Endothelial cell of umbilical vein (primary cell): ENCODE measurements around the gene PHF23. TPM values are rescaled to one million over a fixed set of nuclear protein-coding genes. Genes with fewer than 3 reads are reported as not detected.

Experiments used
- BruUV-seq: library from RNA; stranded (reverse); fragments of 400-500 nt; replicated peaks from 2 replicates; lab custom pipeline; 2021; lab: Mats Ljungman, UMichigan
- CTCF ChIA-PET: fragments of 300-600, 350-600 bp; sonication (Branson Sonifier 250); formaldehyde crosslinking; loops from one replicate; lab custom pipeline; 2021; ENCODE audit warnings: antibody characterized with exemption, inconsistent platforms; lab: Charles Lee
- POLR2A ChIA-PET: fragments of 300-600, 350-600 bp; sonication (Branson Sonifier 250); formaldehyde crosslinking; loops from one replicate; lab custom pipeline; 2021; ENCODE audit warnings: antibody characterized with exemption, inconsistent platforms; lab: Charles Lee
- DNase-seq: peaks from one replicate; pipeline ENCODE4 v3.0.0-alpha.2; 2011; ENCODE audit warnings: low read depth, low spot score
- FAIRE-seq: peaks from 2 replicates; lab custom pipeline; 2011; peaks lifted over from hg19 to GRCh38; lab: Jason Lieb, UNC
- H2AFZ ChIP-seq: 2 replicates; pipeline ENCODE4 v1.6.0; 2012; ENCODE audit warnings: low read depth, low read length, control low read depth, inconsistent platforms
- H3K27ac ChIP-seq: 2 replicates; pipeline ENCODE4 v1.5.1; 2011; ENCODE audit warnings: low read depth, mild to moderate bottlenecking, control low read depth, low read length, moderate library complexity; ENCODE audit not compliant: insufficient read depth
- H3K27me3 ChIP-seq, 2 experiments: 2 replicates each; pipeline versions ENCODE4 v1.6.0 to v1.6.1; 2011; ENCODE audit warnings: low read length in 2 of 2, mixed read lengths in 1 of 2; ENCODE audit not compliant: control insufficient read depth in 2 of 2, insufficient read depth in 2 of 2
- H3K36me3 ChIP-seq, 2 experiments: 2 replicates in 1 of 2; 3 replicates in 1 of 2; pipeline ENCODE4 v1.5.1; 2011; ENCODE audit warnings: low read length in 2 of 2, mild to moderate bottlenecking in 1 of 2, moderate library complexity in 1 of 2; ENCODE audit not compliant: control insufficient read depth in 2 of 2, insufficient read depth in 2 of 2; ENCODE audit errors: extremely low read depth in 1 of 2
- H3K4me1 ChIP-seq: 3 replicates; pipeline ENCODE4 v1.5.1; 2011; ENCODE audit warnings: mild to moderate bottlenecking, low read length; ENCODE audit not compliant: control insufficient read depth, insufficient read depth; ENCODE audit errors: extremely low read depth
- H3K4me2 ChIP-seq: 2 replicates; pipeline ENCODE4 v1.6.1; 2011; ENCODE audit warnings: low read length, control low read depth, mixed read lengths; ENCODE audit not compliant: insufficient read depth
- H3K4me3 ChIP-seq, 3 experiments: fragments of 200-600 bp in 1 of 3; sonication (generic), shearing (Covaris generic) in 1 of 3; replicated peaks in 1 of 3; 2 replicates each; pipeline ENCODE4 v1.5.1; 2011 to 2016; ENCODE audit warnings: control low read depth in 3 of 3, low read length in 3 of 3, mild to moderate bottlenecking in 2 of 3, inconsistent platforms in 1 of 3, low read depth in 1 of 3, moderate library complexity in 1 of 3; ENCODE audit not compliant: insufficient read depth in 1 of 3
- H3K79me2 ChIP-seq: 2 replicates; pipeline ENCODE4 v1.6.0; 2012; ENCODE audit warnings: low read length, inconsistent platforms; ENCODE audit not compliant: control insufficient read depth, insufficient read depth
- H3K9ac ChIP-seq: replicated peaks from 2 replicates; pipeline ENCODE3; 2011; ENCODE audit warnings: low read length, control low read depth; ENCODE audit not compliant: insufficient read depth; ENCODE audit errors: extremely low read depth
- H3K9me1 ChIP-seq: replicated peaks from 3 replicates; pipeline ENCODE4 v1.6.0; 2011; ENCODE audit warnings: mild to moderate bottlenecking, low read length; ENCODE audit not compliant: control insufficient read depth, insufficient read depth; ENCODE audit errors: extremely low read depth
- H3K9me3 ChIP-seq: replicated peaks from 2 replicates; pipeline ENCODE4 v1.5.1; 2012; ENCODE audit warnings: low read length, inconsistent platforms; ENCODE audit not compliant: control insufficient read depth, insufficient read depth
- H4K20me1 ChIP-seq: replicated peaks from 2 replicates; pipeline ENCODE3; 2011; ENCODE audit warnings: mild to moderate bottlenecking, low read length; ENCODE audit not compliant: control insufficient read depth, insufficient read depth; ENCODE audit errors: extremely low read depth
- CTCF ChIP-seq, 2 donors: IDR thresholded peaks; 1 replicate in 1 of 2; 2 replicates in 1 of 2; pipeline ENCODE4 v1.5.1; 2011; ENCODE audit warnings: low read length in 2 of 2, mild to moderate bottlenecking in 2 of 2, moderate library complexity in 2 of 2, control low read depth in 1 of 2, inconsistent platforms in 1 of 2, low read depth in 1 of 2; ENCODE audit not compliant: insufficient read depth in 1 of 2; ENCODE audit errors: extremely low read depth in 1 of 2
- EZH2 ChIP-seq: IDR thresholded peaks from 2 replicates; pipeline ENCODE4 v1.6.1; 2012; ENCODE audit warnings: borderline replicate concordance, low read depth, mild to moderate bottlenecking, moderate library complexity, low read length, inconsistent platforms; ENCODE audit not compliant: severe bottlenecking
- FOS ChIP-seq: IDR thresholded peaks from 2 replicates; pipeline ENCODE4 v1.6.1; 2011; ENCODE audit warnings: mild to moderate bottlenecking, low read length, moderate library complexity, borderline replicate concordance; ENCODE audit not compliant: insufficient read depth
- GATA2 ChIP-seq: IDR thresholded peaks from 2 replicates; pipeline ENCODE4 v1.7.0; 2011; ENCODE audit warnings: low read depth, mild to moderate bottlenecking, moderate library complexity, mixed read lengths, low read length; ENCODE audit not compliant: insufficient read length, insufficient read depth
- JUN ChIP-seq: IDR thresholded peaks from 2 replicates; pipeline ENCODE4 v1.6.1; 2011; ENCODE audit warnings: borderline replicate concordance, low read depth; ENCODE audit not compliant: insufficient read length, insufficient read depth
- MAX ChIP-seq: IDR thresholded peaks from 2 replicates; pipeline ENCODE4 v1.6.1; 2011; ENCODE audit not compliant: insufficient read depth, insufficient read length
- MYC ChIP-seq: IDR thresholded peaks from one replicate; pipeline ENCODE4 v1.6.1; 2011; ENCODE audit warnings: mild to moderate bottlenecking, low read depth, low read length
- POLR2A ChIP-seq: IDR thresholded peaks from 2 replicates; pipeline ENCODE4 v1.6.1; 2012; ENCODE audit warnings: low read depth, mild to moderate bottlenecking, control low read depth, low read length
- POLR2AphosphoS5 ChIP-seq: IDR thresholded peaks from 2 replicates; pipeline ENCODE4 v1.6.1; 2012; ENCODE audit warnings: low read depth, mild to moderate bottlenecking, control low read depth, low read length, moderate library complexity; ENCODE audit not compliant: insufficient read depth
- dilution Hi-C: fragments of 300-500 bp; cut with MboI; formaldehyde crosslinking; loops from one replicate; pipeline ENCODE4 v1.15.0; 2019; ENCODE audit warnings: low sequenced_read_pairs; ENCODE audit not compliant: extremely low pct_ligation_motif_present
- intact Hi-C: fragments of 100-400 bp; cut with micrococcal nuclease; formaldehyde crosslinking; loops from one replicate; pipeline ENCODE4 v1.10.0; 2022
- polyA plus RNA-seq, 4 experiments: library from polyadenylated mRNA; depleted of rRNA in 3 of 4; stranded (reverse) in 3 of 4; unstranded in 1 of 4; fragments of >200 nt; gene quantifications; 2 replicates each; pipeline versions ENCODE4 v1.2.1 to v1.2.3, GENCODE V29; 2011 to 2012; ENCODE audit warnings: missing spikeins in 1 of 4
- total RNA-seq: library from RNA; stranded (reverse); gene quantifications from 2 replicates; pipeline ENCODE4 v1.2.3, GENCODE V29; 2021

Gene PHF23
- total and polyA plus RNA-seq, 2 donors (not counting 3 experiments of a cell fraction or from before 2014, with no cell fraction given): 35.6 to 54.7 TPM

- H4K20me1 ChIP-seq: no peaks in the 10 kb centered on the region
- DNase-seq (no peak), FAIRE-seq (no peak)
- no peak overlapping the region for H3K27ac ChIP-seq
- POLR2A ChIA-PET: no interaction called here
- H3K4me3 ChIP-seq: no peak overlapping the region
- intact Hi-C loops (no loop called here), dilution Hi-C loops (no loop called here)
- H3K4me2 ChIP-seq: no peak overlapping the region
- CTCF ChIA-PET: interaction anchor here (1.6 kb wide), 1 partner anchor 180 kb away, joined by 4 read pairs; no protein-coding TSS in a partner anchor
- peaks cover 27 to 58% of the 10 kb centered on the region in 2 experiments for H3K36me3 ChIP-seq
- peaks cover 7% of the 10 kb centered on the region for H3K79me2 ChIP-seq
- H2AFZ ChIP-seq: no peak overlapping the region
- no TSS peak for BruUV-seq
- H3K27me3 ChIP-seq: no peaks in the 10 kb centered on the region
- no peak overlapping the region for H3K9ac ChIP-seq
- no peaks in the 10 kb centered on the region for H3K4me1 ChIP-seq
- no peaks in the 10 kb centered on the region for H3K9me1 ChIP-seq
- TF ChIP-seq MAX (no peak), POLR2A (no peak)
- no peaks in the 10 kb centered on the region for H3K9me3 ChIP-seq
These were observed 13.4 kb downstream of the PHF23 start for GRCh38 chr17:7225711-7226331.

- Histone ChIP-seq H3K4me1 (peaks cover 7% of the 10 kb centered on the region), H3K4me3 (no peak overlapping the region), H3K4me2 (no peak overlapping the region), H3K9me3 (no peaks in the 10 kb centered on the region), H3K27ac (no peak overlapping the region), H3K36me3 (peaks cover 27 to 50% of the 10 kb centered on the region in 2 experiments), H3K9ac (no peak overlapping the region), H3K79me2 (peaks cover 2% of the 10 kb centered on the region), H4K20me1 (no peaks in the 10 kb centered on the region), H2AFZ (no peak overlapping the region), H3K27me3 (no peaks in the 10 kb centered on the region), H3K9me1 (no peaks in the 10 kb centered on the region)
- TSS peak; percentile 23 for BruUV-seq
- DNase-seq (no peak), FAIRE-seq (no peak)
- intact Hi-C loops: no loop called here
- dilution Hi-C loops: no loop called here
- CTCF ChIA-PET: interaction anchor here (1.4 to 2.0 kb wide), 3 partner anchors 15 to 179 kb away, joined by 3 to 9 read pairs (median 4); partner anchors contain the start of gene PHF23
- POLR2A ChIA-PET: no interaction called here
- TF ChIP-seq MYC (no peak), EZH2 (no peak), POLR2A (no peak), POLR2AphosphoS5 (no peak), MAX (no peak), GATA2 (no peak), FOS (no peak), JUN (no peak), CTCF (IDR thresholded peaks at IDR 0.05; ENCODE audit: extremely low read depth in 1 of 2, insufficient read depth in 1 of 2, low read depth in 1 of 2, low read length in 2 of 2) (no peak)
These were observed 14.6 kb downstream of the PHF23 start for GRCh38 chr17:7224661-7225111.
